Ascending aorta (tissue), 2 donors: ENCODE results near the gene FOXN1. TPM values are rescaled to one million over a fixed set of nuclear protein-coding genes. Genes with fewer than 3 reads are reported as not detected.

Source experiments
- DNase-seq, 2 donors: peaks; one replicate each; pipeline ENCODE4 v3.0.0-alpha.2; 2019; ENCODE audit warnings: low spot score in 2 of 2
- H3K27ac ChIP-seq, 2 donors: fragments of 200-600 bp; sonication (generic); one replicate each; pipeline ENCODE4 v1.5.1; 2016 to 2017; ENCODE audit warnings: mild to moderate bottlenecking in 1 of 2
- H3K27me3 ChIP-seq: fragments of 200-600 bp; sonication (generic); one replicate; pipeline ENCODE4 v1.5.1; 2017
- H3K36me3 ChIP-seq, 2 donors: fragments of 200-600 bp; sonication (generic); one replicate each; pipeline ENCODE4 v1.5.1; 2016
- H3K4me1 ChIP-seq, 2 donors: fragments of 200-600 bp; sonication (generic); one replicate each; pipeline ENCODE4 v1.5.1; 2016 to 2017; ENCODE audit warnings: mild to moderate bottlenecking in 1 of 2
- H3K4me3 ChIP-seq, 2 donors: fragments of 200-600 bp; sonication (generic); one replicate each; pipeline ENCODE4 v1.5.1; 2016 to 2017; ENCODE audit warnings: mild to moderate bottlenecking in 1 of 2
- H3K9me3 ChIP-seq, 2 donors: fragments of 200-600 bp; sonication (generic); one replicate each; pipeline ENCODE4 v1.5.1; 2016
- CTCF ChIP-seq, 3 experiments: fragments of 200-600 bp in 2 of 3; fragments of 450-650 bp in 1 of 3; sonication (generic) in 2 of 3; IDR thresholded peaks; one replicate each; pipeline ENCODE4 v1.5.1; 2016 to 2019; ENCODE audit warnings: antibody characterized with exemption in 3 of 3, mild to moderate bottlenecking in 1 of 3, moderate library complexity in 1 of 3
- intact Hi-C: fragments of 100-400 bp; cut with DNase I; formaldehyde crosslinking; loops from one replicate; pipeline ENCODE4 v1.15.1; 2023
- total RNA-seq: library from RNA; depleted of rRNA; stranded (reverse); fragments of >200 nt; gene quantifications from one replicate; pipeline ENCODE4 v1.1.0, GENCODE V29; 2016

The FOXN1 gene
- total RNA-seq, 1 donor from 2014 or later: not detected

- Histone ChIP-seq H3K9me3 (no peaks in the 10 kb centered on the region), H3K27me3 (no peaks in the 10 kb centered on the region), H3K27ac (no peak overlapping the region), H3K4me1 (no peaks in the 10 kb centered on the region), H3K36me3 (peaks cover 0 to 3% of the 10 kb centered on the region in 2 donors), H3K4me3 (no peak overlapping the region)
- no peak for TF ChIP-seq CTCF (IDR thresholded peaks at IDR 0.05)
- DNase-seq: no peak
- intact Hi-C loops: no loop called here
Observed at GRCh38 chr17:28584434-28584833, 78.3 kb downstream of the FOXN1 start.

- no peaks in the 10 kb centered on the region for H3K27me3 ChIP-seq
- H3K4me3 ChIP-seq: no peak overlapping the region
- no peak for DNase-seq
- H3K36me3 ChIP-seq: peaks cover 0 to 3% of the 10 kb centered on the region in 2 donors
- intact Hi-C loops: no loop called here
- no peaks in the 10 kb centered on the region for H3K9me3 ChIP-seq
- no peaks in the 10 kb centered on the region for H3K4me1 ChIP-seq
- TF ChIP-seq CTCF (IDR thresholded peaks at IDR 0.05): no peak
- H3K27ac ChIP-seq: no peak overlapping the region
Observed at GRCh38 chr17:28585851-28586250, 79.7 kb downstream of the FOXN1 start.

Other genes starting within 250 kb of the FOXN1 start
- not detected for gene TMEM97, start 187.1 kb upstream of the FOXN1 start, total RNA-seq
- 13.6 TPM for gene IFT20, start 170.9 kb upstream of the FOXN1 start, total RNA-seq
- gene TNFAIP1, start 170.6 kb upstream of the FOXN1 start, total RNA-seq: 66.4 TPM
- 82.2 TPM for gene POLDIP2, start 148.8 kb upstream of the FOXN1 start, total RNA-seq
- not detected for gene SEBOX, start 141.1 kb upstream of the FOXN1 start, total RNA-seq
- gene VTN, start 136.0 kb upstream of the FOXN1 start, total RNA-seq: 7.5 TPM
- gene SARM1, start 134.7 kb upstream of the FOXN1 start, total RNA-seq: 121 TPM
- gene SLC46A1, start 100.1 kb upstream of the FOXN1 start, total RNA-seq: 9.7 TPM
- not detected for gene SLC13A2, start 32.7 kb upstream of the FOXN1 start, total RNA-seq
- 33.8 TPM for gene UNC119, start 46.3 kb downstream of the FOXN1 start, total RNA-seq
- gene PIGS, start 65.2 kb downstream of the FOXN1 start, total RNA-seq: 44.6 TPM
- gene ALDOC, start 70.5 kb downstream of the FOXN1 start, total RNA-seq: 24.8 TPM
- gene SPAG5, start 92.7 kb downstream of the FOXN1 start, total RNA-seq: 1.6 TPM
- 0.32 TPM for gene RSKR, start 107.8 kb downstream of the FOXN1 start, total RNA-seq
- 104 TPM for gene BLTP2, start 138.8 kb downstream of the FOXN1 start, total RNA-seq
- gene SDF2, start 155.6 kb downstream of the FOXN1 start, total RNA-seq: 51.9 TPM
- 43.7 TPM for gene SUPT6H, start 155.9 kb downstream of the FOXN1 start, total RNA-seq
- gene PROCA1, start 205.5 kb downstream of the FOXN1 start, total RNA-seq: 1.6 TPM
- 172 TPM for gene RAB34, start 211.5 kb downstream of the FOXN1 start, total RNA-seq
- 491 TPM for gene RPL23A, start 213.6 kb downstream of the FOXN1 start, total RNA-seq
- not detected for gene TLCD1, start 219.9 kb downstream of the FOXN1 start, total RNA-seq
- gene NEK8, start 222.4 kb downstream of the FOXN1 start, total RNA-seq: 3.2 TPM
- 53.2 TPM for gene TRAF4, start 237.7 kb downstream of the FOXN1 start, total RNA-seq